ENCODE results near the gene TRIM29.

The TRIM29 gene

GRCh38 chr11:120130991-120131760 is 6.7 kb downstream of the TRIM29 start:
- no peak for ATAC-seq

DNA sequence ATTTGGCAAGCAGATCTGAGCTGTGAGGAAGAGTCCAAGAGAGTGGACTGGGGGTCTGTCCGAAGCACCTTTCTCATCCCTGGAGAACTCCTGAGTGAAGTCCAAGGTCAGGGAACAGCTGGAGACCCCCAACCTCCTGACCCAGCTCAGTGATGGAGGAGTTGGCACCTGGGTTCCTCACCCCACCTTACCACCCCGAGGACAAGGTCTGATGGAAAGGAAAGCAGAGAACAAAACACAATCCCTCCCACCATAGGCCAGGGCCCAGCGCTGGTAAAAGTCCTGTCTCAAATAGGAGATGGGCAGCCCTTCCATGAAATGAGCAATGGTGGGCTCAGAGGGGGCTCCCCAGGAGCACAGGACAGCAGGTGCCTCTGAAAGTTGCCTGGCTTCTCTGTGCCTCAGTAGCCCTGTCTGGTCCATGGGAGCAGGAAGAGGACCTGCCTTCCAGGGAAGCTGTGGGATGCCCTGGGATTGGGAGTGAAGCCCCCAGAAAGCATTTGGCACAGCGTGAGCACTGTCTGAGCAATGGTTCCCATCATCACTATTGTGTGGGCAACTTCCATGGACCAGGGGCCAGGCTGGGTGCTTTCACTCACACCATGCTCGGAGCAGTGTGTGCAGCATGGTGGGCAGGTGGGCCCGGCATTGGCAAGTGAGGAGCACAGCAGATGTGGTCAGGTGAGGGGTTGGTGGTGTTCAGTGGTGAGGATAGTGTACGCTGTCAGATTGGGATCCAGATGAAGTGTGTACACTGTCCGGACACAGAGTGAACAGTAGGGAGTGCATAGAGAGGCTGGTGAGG is 7.5 kb downstream of the TRIM29 start:
- no peak for ATAC-seq
- TF ChIP-seq, protein P1, sequence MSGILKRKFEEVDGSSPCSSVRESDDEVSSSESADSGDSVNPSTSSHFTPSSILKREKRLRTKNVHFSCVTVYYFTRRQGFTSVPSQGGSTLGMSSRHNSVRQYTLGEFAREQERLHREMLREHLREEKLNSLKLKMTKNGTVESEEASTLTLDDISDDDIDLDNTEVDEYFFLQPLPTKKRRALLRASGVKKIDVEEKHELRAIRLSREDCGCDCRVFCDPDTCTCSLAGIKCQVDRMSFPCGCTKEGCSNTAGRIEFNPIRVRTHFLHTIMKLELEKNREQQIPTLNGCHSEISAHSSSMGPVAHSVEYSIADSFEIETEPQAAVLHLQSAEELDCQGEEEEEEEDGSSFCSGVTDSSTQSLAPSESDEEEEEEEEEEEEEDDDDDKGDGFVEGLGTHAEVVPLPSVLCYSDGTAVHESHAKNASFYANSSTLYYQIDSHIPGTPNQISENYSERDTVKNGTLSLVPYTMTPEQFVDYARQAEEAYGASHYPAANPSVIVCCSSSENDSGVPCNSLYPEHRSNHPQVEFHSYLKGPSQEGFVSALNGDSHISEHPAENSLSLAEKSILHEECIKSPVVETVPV (CRISPR knock-in tag; IDR thresholded peaks at IDR 0.05), result no peak
- TF ChIP-seq ESRRG (CRISPR knock-in tag; IDR thresholded peaks at IDR 0.05), result no peak
- TF ChIP-seq, protein P2, sequence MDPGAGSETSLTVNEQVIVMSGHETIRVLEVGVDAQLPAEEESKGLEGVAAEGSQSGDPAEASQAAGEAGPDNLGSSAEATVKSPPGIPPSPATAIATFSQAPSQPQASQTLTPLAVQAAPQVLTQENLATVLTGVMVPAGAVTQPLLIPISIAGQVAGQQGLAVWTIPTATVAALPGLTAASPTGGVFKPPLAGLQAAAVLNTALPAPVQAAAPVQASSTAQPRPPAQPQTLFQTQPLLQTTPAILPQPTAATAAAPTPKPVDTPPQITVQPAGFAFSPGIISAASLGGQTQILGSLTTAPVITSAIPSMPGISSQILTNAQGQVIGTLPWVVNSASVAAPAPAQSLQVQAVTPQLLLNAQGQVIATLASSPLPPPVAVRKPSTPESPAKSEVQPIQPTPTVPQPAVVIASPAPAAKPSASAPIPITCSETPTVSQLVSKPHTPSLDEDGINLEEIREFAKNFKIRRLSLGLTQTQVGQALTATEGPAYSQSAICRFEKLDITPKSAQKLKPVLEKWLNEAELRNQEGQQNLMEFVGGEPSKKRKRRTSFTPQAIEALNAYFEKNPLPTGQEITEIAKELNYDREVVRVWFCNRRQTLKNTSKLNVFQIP (CRISPR knock-in tag; IDR thresholded peaks at IDR 0.05; ENCODE audit: borderline replicate concordance, low read depth), result no peak
- no peak for TF ChIP-seq ZNF565 (CRISPR knock-in tag; conservative IDR thresholded peaks at IDR 0.05; ENCODE audit: low read depth)
- no peak for TF ChIP-seq ZFP3 (CRISPR knock-in tag; IDR thresholded peaks at IDR 0.05)
- TF ChIP-seq, protein P3, sequence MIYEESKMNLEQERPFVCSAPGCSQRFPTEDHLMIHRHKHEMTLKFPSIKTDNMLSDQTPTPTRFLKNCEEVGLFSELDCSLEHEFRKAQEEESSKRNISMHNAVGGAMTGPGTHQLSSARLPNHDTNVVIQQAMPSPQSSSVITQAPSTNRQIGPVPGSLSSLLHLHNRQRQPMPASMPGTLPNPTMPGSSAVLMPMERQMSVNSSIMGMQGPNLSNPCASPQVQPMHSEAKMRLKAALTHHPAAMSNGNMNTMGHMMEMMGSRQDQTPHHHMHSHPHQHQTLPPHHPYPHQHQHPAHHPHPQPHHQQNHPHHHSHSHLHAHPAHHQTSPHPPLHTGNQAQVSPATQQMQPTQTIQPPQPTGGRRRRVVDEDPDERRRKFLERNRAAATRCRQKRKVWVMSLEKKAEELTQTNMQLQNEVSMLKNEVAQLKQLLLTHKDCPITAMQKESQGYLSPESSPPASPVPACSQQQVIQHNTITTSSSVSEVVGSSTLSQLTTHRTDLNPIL (CRISPR knock-in tag; IDR thresholded peaks at IDR 0.05; ENCODE audit: low read depth), result no peak
- no peak for TF ChIP-seq SNAI2 (CRISPR knock-in tag; IDR thresholded peaks at IDR 0.05)
- no peak for TF ChIP-seq BACH2 (CRISPR knock-in tag; IDR thresholded peaks at IDR 0.05; ENCODE audit: borderline replicate concordance)
- no peak for TF ChIP-seq ZNF8 (CRISPR knock-in tag; IDR thresholded peaks at IDR 0.05)
- no peak for TF ChIP-seq PATZ1 (CRISPR knock-in tag; IDR thresholded peaks at IDR 0.05; ENCODE audit: borderline replicate concordance)
- TF ChIP-seq TCF4 (CRISPR knock-in tag; IDR thresholded peaks at IDR 0.05; ENCODE audit: borderline replicate concordance), result no peak
- TF ChIP-seq ZNF70 (CRISPR knock-in tag; IDR thresholded peaks at IDR 0.05), result no peak
- TF ChIP-seq ARNTL (CRISPR knock-in tag; IDR thresholded peaks at IDR 0.05; ENCODE audit: borderline replicate concordance, low read depth), result no peak
- TF ChIP-seq ISL1 (CRISPR knock-in tag; IDR thresholded peaks at IDR 0.05), result no peak
- no peak for TF ChIP-seq CSDC2 (CRISPR knock-in tag; IDR thresholded peaks at IDR 0.05)
- no peak for TF ChIP-seq ZFP30 (CRISPR knock-in tag; IDR thresholded peaks at IDR 0.05)
- TF ChIP-seq PPARA (CRISPR knock-in tag; IDR thresholded peaks at IDR 0.05; ENCODE audit: borderline replicate concordance), result no peak
- TF ChIP-seq, protein P4, sequence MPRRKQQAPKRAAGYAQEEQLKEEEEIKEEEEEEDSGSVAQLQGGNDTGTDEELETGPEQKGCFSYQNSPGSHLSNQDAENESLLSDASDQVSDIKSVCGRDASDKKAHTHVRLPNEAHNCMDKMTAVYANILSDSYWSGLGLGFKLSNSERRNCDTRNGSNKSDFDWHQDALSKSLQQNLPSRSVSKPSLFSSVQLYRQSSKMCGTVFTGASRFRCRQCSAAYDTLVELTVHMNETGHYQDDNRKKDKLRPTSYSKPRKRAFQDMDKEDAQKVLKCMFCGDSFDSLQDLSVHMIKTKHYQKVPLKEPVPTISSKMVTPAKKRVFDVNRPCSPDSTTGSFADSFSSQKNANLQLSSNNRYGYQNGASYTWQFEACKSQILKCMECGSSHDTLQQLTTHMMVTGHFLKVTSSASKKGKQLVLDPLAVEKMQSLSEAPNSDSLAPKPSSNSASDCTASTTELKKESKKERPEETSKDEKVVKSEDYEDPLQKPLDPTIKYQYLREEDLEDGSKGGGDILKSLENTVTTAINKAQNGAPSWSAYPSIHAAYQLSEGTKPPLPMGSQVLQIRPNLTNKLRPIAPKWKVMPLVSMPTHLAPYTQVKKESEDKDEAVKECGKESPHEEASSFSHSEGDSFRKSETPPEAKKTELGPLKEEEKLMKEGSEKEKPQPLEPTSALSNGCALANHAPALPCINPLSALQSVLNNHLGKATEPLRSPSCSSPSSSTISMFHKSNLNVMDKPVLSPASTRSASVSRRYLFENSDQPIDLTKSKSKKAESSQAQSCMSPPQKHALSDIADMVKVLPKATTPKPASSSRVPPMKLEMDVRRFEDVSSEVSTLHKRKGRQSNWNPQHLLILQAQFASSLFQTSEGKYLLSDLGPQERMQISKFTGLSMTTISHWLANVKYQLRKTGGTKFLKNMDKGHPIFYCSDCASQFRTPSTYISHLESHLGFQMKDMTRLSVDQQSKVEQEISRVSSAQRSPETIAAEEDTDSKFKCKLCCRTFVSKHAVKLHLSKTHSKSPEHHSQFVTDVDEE (CRISPR knock-in tag; IDR thresholded peaks at IDR 0.05), result no peak
- no peak for TF ChIP-seq GLIS3 (CRISPR knock-in tag; IDR thresholded peaks at IDR 0.05)
- TF ChIP-seq RARB (CRISPR knock-in tag; IDR thresholded peaks at IDR 0.05), result no peak

More at GRCh38 chr11:120130991-120131760, 6.7 kb downstream of the TRIM29 start:
- TF ChIP-seq ZFP30 (CRISPR knock-in tag; IDR thresholded peaks at IDR 0.05), result no peak
- no peak for TF ChIP-seq ZC3H10 (CRISPR knock-in tag; IDR thresholded peaks at IDR 0.05)
- no peak for TF ChIP-seq PPARA (CRISPR knock-in tag; IDR thresholded peaks at IDR 0.05; ENCODE audit: borderline replicate concordance)
- no peak for TF ChIP-seq GLIS3 (CRISPR knock-in tag; IDR thresholded peaks at IDR 0.05)
- TF ChIP-seq, protein P3 (CRISPR knock-in tag; IDR thresholded peaks at IDR 0.05; ENCODE audit: low read depth), result no peak
- TF ChIP-seq TCF4 (CRISPR knock-in tag; IDR thresholded peaks at IDR 0.05; ENCODE audit: borderline replicate concordance), result no peak
- no peak for TF ChIP-seq PATZ1 (CRISPR knock-in tag; IDR thresholded peaks at IDR 0.05; ENCODE audit: borderline replicate concordance)
- TF ChIP-seq ZNF70 (CRISPR knock-in tag; IDR thresholded peaks at IDR 0.05), result no peak
- no peak for TF ChIP-seq ZFP3 (CRISPR knock-in tag; IDR thresholded peaks at IDR 0.05)
- no peak for TF ChIP-seq ISL1 (CRISPR knock-in tag; IDR thresholded peaks at IDR 0.05)
- no peak for TF ChIP-seq TOX (CRISPR knock-in tag; IDR thresholded peaks at IDR 0.05; ENCODE audit: borderline replicate concordance)
- TF ChIP-seq ARNTL (CRISPR knock-in tag; IDR thresholded peaks at IDR 0.05; ENCODE audit: borderline replicate concordance, low read depth), result no peak

All from SK-N-SH treated with all-trans-retinoic acid at 6 μM for 48 hours (cell line).